GM12865 (cell line): ENCODE results near the gene SPINT2.

ENCODE experiments used
- DNase-seq: peaks from one replicate; pipeline ENCODE4 v3.0.0; 2010; ENCODE audit warnings: low read depth
- H3K4me3 ChIP-seq: 2 replicates; pipeline ENCODE4 v1.5.1; 2011; ENCODE audit warnings: mild to moderate bottlenecking, low read depth, low read length, control low read depth
- CTCF ChIP-seq: IDR thresholded peaks from 2 replicates; pipeline ENCODE4 v1.5.1; 2011; ENCODE audit warnings: low read length, control low read depth, low read depth, inconsistent platforms; ENCODE audit not compliant: insufficient read depth; ENCODE audit errors: missing control alignments

Gene SPINT2

GRCh38 chr19:38310986-38311385, 46.6 kb downstream of the SPINT2 start:
- DNase-seq = no peak
- TF ChIP-seq CTCF = no peak
- no peak overlapping the region for H3K4me3 ChIP-seq

- peak; percentile 98 for DNase-seq
- TF ChIP-seq CTCF = no peak
- H3K4me3 ChIP-seq = peak within 1 kb of the TSS; percentile 69
Measured at GRCh38 chr19:38315657-38316476, 51.5 kb downstream of the SPINT2 start, which contains the start of gene YIF1B. TSS of gene YIF1B (minus strand) at chr19:38315947. CDS start at chr19:38315917, 30 bp downstream.

- peak overlapping the region; percentile 67 for H3K4me3 ChIP-seq
- DNase-seq = no peak
- TF ChIP-seq CTCF = no peak
Measured at GRCh38 chr19:38316477-38317067, 52.2 kb downstream of the SPINT2 start.

- peak; percentile 23 for DNase-seq
- no peak for TF ChIP-seq CTCF
- peak overlapping the region; percentile 21; the same call in 1 of the 2 replicates for H3K4me3 ChIP-seq
Measured at GRCh38 chr19:38317104-38317612, 52.8 kb downstream of the SPINT2 start.

- TF ChIP-seq CTCF = no peak
- no peak for DNase-seq
- no peak overlapping the region for H3K4me3 ChIP-seq
Measured at GRCh38 chr19:38318660-38319059, 54.3 kb downstream of the SPINT2 start.

- H3K4me3 ChIP-seq = peak within 1 kb of the TSS; percentile 59
- TF ChIP-seq CTCF = no peak
- DNase-seq = peak; percentile 26
Measured at GRCh38 chr19:38319421-38320258, 55.3 kb downstream of the SPINT2 start, which contains the start of gene KCNK6. TSS of gene KCNK6 (plus strand) at chr19:38319845. CDS start at chr19:38319951, 106 bp downstream.
